HCT116 (cell line): Measurements from ENCODE around the gene TTC23L. TPM values are rescaled to one million over a fixed set of nuclear protein-coding genes. Genes with fewer than 3 reads are reported as not detected.

Experiments
- ATAC-seq: fragments of 200-7000 bp; cut with Tn5 transposase; 2 replicates; pipeline ENCODE4 v1.9.1; 2020; ENCODE audit warnings: mild to moderate bottlenecking, moderate library complexity
- BruUV-seq: library from RNA; stranded (reverse); fragments of 400-500 nt; replicated peaks from 2 replicates; lab custom pipeline; 2021; lab: Mats Ljungman, UMichigan
- CTCF ChIA-PET: fragments of 300-600 bp; sonication (Branson Sonifier 250); formaldehyde crosslinking; loops from one replicate; lab custom pipeline; 2021; ENCODE audit warnings: antibody characterized with exemption; lab: Charles Lee
- POLR2A ChIA-PET: fragments of 300-600, 350-600 bp; sonication (Branson Sonifier 250); formaldehyde crosslinking; loops from one replicate; lab custom pipeline; 2021; ENCODE audit warnings: antibody characterized with exemption; lab: Charles Lee
- RAD21 ChIA-PET, 2 experiments: fragments of 300-600 bp; sonication (Branson Sonifier 250); formaldehyde crosslinking; loops; one replicate each; lab custom pipeline; 2023; ENCODE audit warnings: low total read pairs in 2 of 2; ENCODE audit not compliant: uncharacterized antibody in 2 of 2, unreplicated experiment in 2 of 2, low non-redundant PET in 1 of 2; lab: Charles Lee
- DNase-seq: peaks from one replicate; pipeline ENCODE4 v3.0.0-alpha.2; 2010; ENCODE audit warnings: low read depth, low spot score
- H2AFZ ChIP-seq: fragments of 200-600 bp; shearing (Covaris generic), sonication (generic); 2 replicates; pipeline ENCODE4 v1.6.1; 2017; ENCODE audit warnings: low read depth, mixed run types, mixed read lengths, antibody characterized with exemption, low read length; ENCODE audit not compliant: poor library complexity, severe bottlenecking
- H3K27ac ChIP-seq: 2 replicates; pipeline ENCODE4 v1.5.1; 2012; ENCODE audit warnings: low read depth, low read length
- H3K27me3 ChIP-seq: fragments of 200-600 bp; sonication (generic); 2 replicates; pipeline ENCODE4 v1.6.1; 2016; ENCODE audit warnings: mixed run types, low read length, mixed read lengths; ENCODE audit not compliant: insufficient read depth
- H3K36me3 ChIP-seq, 2 experiments: fragments of 200-500 bp in 1 of 2; fragments of 200-600 bp in 1 of 2; sonication (Bioruptor generic) in 1 of 2; sonication (generic) in 1 of 2; 2 replicates each; pipeline versions ENCODE4 v1.5.1 to v1.6.1; 2014 to 2016; ENCODE audit warnings: low read length in 2 of 2, inconsistent platforms in 1 of 2, mixed read lengths in 1 of 2, mixed run types in 1 of 2; ENCODE audit not compliant: insufficient read depth in 2 of 2, control insufficient read depth in 1 of 2
- H3K4me1 ChIP-seq, 2 experiments: fragments of 200-600 bp in 1 of 2; sonication (generic) in 1 of 2; 2 replicates each; pipeline versions ENCODE4 v1.5.1 to v1.6.1; 2012 to 2017; ENCODE audit warnings: low read length in 2 of 2, inconsistent platforms in 1 of 2, mild to moderate bottlenecking in 1 of 2, mixed read lengths in 1 of 2, mixed run types in 1 of 2, moderate library complexity in 1 of 2; ENCODE audit not compliant: insufficient read depth in 2 of 2, control insufficient read depth in 1 of 2
- H3K4me2 ChIP-seq: fragments of 200-600 bp; sonication (generic); 2 replicates; pipeline ENCODE4 v1.6.1; 2017; ENCODE audit warnings: mixed run types, low read length, mixed read lengths
- H3K4me3 ChIP-seq, 2 experiments: fragments of 200-600 bp in 1 of 2; sonication (generic) in 1 of 2; replicated peaks in 1 of 2; 2 replicates each; pipeline ENCODE4 v1.5.1; 2011 to 2016; ENCODE audit warnings: low read length in 2 of 2, control low read depth in 1 of 2, low read depth in 1 of 2, mild to moderate bottlenecking in 1 of 2, mixed read lengths in 1 of 2, mixed run types in 1 of 2
- H3K79me2 ChIP-seq: fragments of 200-600 bp; sonication (generic); 2 replicates; pipeline ENCODE4 v1.6.1; 2017; ENCODE audit warnings: mild to moderate bottlenecking, mixed run types, low read length, moderate library complexity, mixed read lengths; ENCODE audit not compliant: insufficient read depth
- H3K9ac ChIP-seq: fragments of 200-600 bp; sonication (generic); 2 replicates; pipeline ENCODE4 v1.6.1; 2016; ENCODE audit warnings: low read length, mixed read lengths
- H3K9me2 ChIP-seq: fragments of 200-600 bp; sonication (generic), shearing (Covaris generic); 2 replicates; pipeline ENCODE4 v1.6.1; 2017; ENCODE audit warnings: mixed run types, mild to moderate bottlenecking, moderate library complexity; ENCODE audit not compliant: insufficient read depth
- H3K9me3 ChIP-seq, 2 experiments: fragments of 200-500 bp in 1 of 2; fragments of 200-600 bp in 1 of 2; sonication (Bioruptor generic) in 1 of 2; sonication (generic) in 1 of 2; 2 replicates each; pipeline ENCODE4 v1.6.1; 2014 to 2017; ENCODE audit warnings: low read length in 2 of 2, mixed read lengths in 2 of 2, inconsistent platforms in 1 of 2, low read depth in 1 of 2, mild to moderate bottlenecking in 1 of 2, mixed run types in 1 of 2, moderate library complexity in 1 of 2; ENCODE audit not compliant: control insufficient read depth in 1 of 2, insufficient read depth in 1 of 2
- H4K20me1 ChIP-seq: fragments of 200-600 bp; sonication (generic), shearing (Covaris generic); 2 replicates; pipeline ENCODE4 v1.6.1; 2017; ENCODE audit warnings: mixed run types, mild to moderate bottlenecking, moderate library complexity; ENCODE audit not compliant: insufficient read depth
- CBX3 ChIP-seq: IDR thresholded peaks from 2 replicates; pipeline ENCODE4 v1.6.1; 2012; ENCODE audit warnings: low read depth
- CEBPB ChIP-seq: IDR thresholded peaks from 2 replicates; pipeline ENCODE4 v1.6.1; 2012; ENCODE audit warnings: low read depth
- EZH2 ChIP-seq: fragments of 200-600 bp; sonication (generic); IDR thresholded peaks from 2 replicates; pipeline ENCODE4 v1.6.1; 2017; ENCODE audit warnings: antibody characterized with exemption, mixed run types
- FOSL1 ChIP-seq: IDR thresholded peaks from 2 replicates; pipeline ENCODE4 v1.6.1; 2012; ENCODE audit warnings: low read depth
- MAX ChIP-seq: IDR thresholded peaks from 2 replicates; pipeline ENCODE4 v1.6.1; 2012
- POLR2A ChIP-seq: IDR thresholded peaks from 2 replicates; pipeline ENCODE4 v1.7.0; 2011; ENCODE audit warnings: borderline replicate concordance; ENCODE audit not compliant: insufficient read depth, insufficient read length; ENCODE audit errors: extremely low read depth
- POLR2AphosphoS5 ChIP-seq: IDR thresholded peaks from 2 replicates; pipeline ENCODE4 v1.6.1; 2011; ENCODE audit warnings: mild to moderate bottlenecking, low read depth, low read length, moderate library complexity
- SIN3A ChIP-seq: IDR thresholded peaks from 2 replicates; pipeline ENCODE4 v1.6.1; 2012; ENCODE audit warnings: low read depth
- SP1 ChIP-seq: IDR thresholded peaks from 2 replicates; pipeline ENCODE4 v1.6.1; 2012; ENCODE audit warnings: low read depth
- SRF ChIP-seq: IDR thresholded peaks from 2 replicates; pipeline ENCODE4 v1.6.1; 2012; ENCODE audit warnings: low read depth
- ZBTB33 ChIP-seq: IDR thresholded peaks from 2 replicates; pipeline ENCODE4 v1.6.1; 2011; ENCODE audit warnings: mild to moderate bottlenecking, low read length, moderate library complexity; ENCODE audit not compliant: insufficient replicate concordance; ENCODE audit errors: extremely low read depth
- ZFX ChIP-seq: fragments of 450-650 bp; IDR thresholded peaks from 2 replicates; pipeline ENCODE4 v1.6.1; 2017
- ZNF274 ChIP-seq: fragments of 200-500 bp; sonication (Bioruptor generic); IDR thresholded peaks from 2 replicates; pipeline ENCODE4 v1.6.1; 2014; ENCODE audit warnings: mild to moderate bottlenecking, low read depth, low read length, inconsistent platforms
- intact Hi-C: fragments of 100-400 bp; cut with micrococcal nuclease; formaldehyde crosslinking; loops from 2 replicates; pipeline ENCODE4 v1.10.0; 2022
- total RNA-seq: library from RNA; stranded (reverse); gene quantifications from one replicate; pipeline ENCODE4 v1.2.1, GENCODE V29; 2021; ENCODE audit not compliant: unreplicated experiment
- TF ChIP-seq, protein P1 (sequence below): IDR thresholded peaks from 2 replicates; pipeline ENCODE4 v1.6.1; 2012; ENCODE audit warnings: low read depth

Gene TTC23L
- total RNA-seq, 1 experiment from 2014 or later = 1.0 TPM

DNA sequence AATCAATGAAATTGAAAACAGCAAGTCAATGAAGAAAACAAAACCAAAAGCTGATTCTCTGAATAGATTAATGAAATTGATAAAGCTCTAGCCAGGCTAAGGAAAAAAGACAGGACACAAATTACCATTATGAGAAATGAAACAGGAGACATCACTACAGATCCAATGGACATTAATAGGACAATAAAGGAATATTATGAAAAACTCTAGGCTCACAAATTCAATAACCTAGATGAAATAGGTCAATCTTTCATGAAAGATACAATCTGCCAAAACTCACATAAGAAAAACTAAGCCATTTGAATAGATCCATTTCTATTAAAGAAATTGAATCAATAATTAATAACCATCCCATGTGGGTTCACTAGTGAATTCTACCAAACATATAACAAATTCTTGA is 37.3 kb downstream of the TTC23L start:
- H3K9me3 ChIP-seq = no peaks in the 10 kb centered on the region
- no peaks in the 10 kb centered on the region for H3K27me3 ChIP-seq
- intact Hi-C loops = no loop called here
- no peaks in the 10 kb centered on the region for H4K20me1 ChIP-seq
- RAD21 ChIA-PET = no interaction called here
- CTCF ChIA-PET = no interaction called here
- H3K9me2 ChIP-seq = no peaks in the 10 kb centered on the region
- BruUV-seq = no TSS peak
- H3K79me2 ChIP-seq = no peaks in the 10 kb centered on the region
- H3K27ac ChIP-seq = no peak overlapping the region
- H3K4me1 ChIP-seq = no peaks in the 10 kb centered on the region
- no peaks in the 10 kb centered on the region for H3K36me3 ChIP-seq
- ATAC-seq (no peak), DNase-seq (no peak)
- H3K9ac ChIP-seq = no peak overlapping the region
- no peak overlapping the region for H2AFZ ChIP-seq
- H3K4me3 ChIP-seq = no peak overlapping the region
- POLR2A ChIA-PET = no interaction called here
- TF ChIP-seq SRF (no peak), EZH2 (no peak), MAX (no peak), POLR2A (no peak), ZBTB33 (no peak), ZFX (no peak), FOSL1 (no peak), CEBPB (no peak), POLR2AphosphoS5 (no peak), SP1 (no peak)
- H3K4me2 ChIP-seq = no peak overlapping the region

GRCh38 chr5:34881246-34881645 is 42.3 kb downstream of the TTC23L start:
- DNase-seq = no peak
- Histone ChIP-seq H3K4me3 (no peak overlapping the region), H3K27me3 (no peaks in the 10 kb centered on the region), H3K9me2 (no peaks in the 10 kb centered on the region), H3K27ac (no peak overlapping the region), H3K9me3 (no peaks in the 10 kb centered on the region), H3K4me2 (no peak overlapping the region), H4K20me1 (no peaks in the 10 kb centered on the region), H3K79me2 (no peaks in the 10 kb centered on the region), H3K4me1 (no peaks in the 10 kb centered on the region), H2AFZ (no peak overlapping the region), H3K36me3 (no peaks in the 10 kb centered on the region), H3K9ac (no peak overlapping the region)
- no TSS peak for BruUV-seq
- ChIA-PET RAD21 (no interaction called here), POLR2A (no interaction called here), CTCF (no interaction called here)
- intact Hi-C loops = no loop called here
- no peak for ATAC-seq
- no peak for TF ChIP-seq CEBPB
- TF ChIP-seq ZNF274 = no peak
- no peak for TF ChIP-seq SIN3A
- no peak for TF ChIP-seq EZH2
- TF ChIP-seq ZFX = no peak
- no peak for TF ChIP-seq POLR2AphosphoS5
- no peak for TF ChIP-seq ZBTB33
- TF ChIP-seq, protein P1, sequence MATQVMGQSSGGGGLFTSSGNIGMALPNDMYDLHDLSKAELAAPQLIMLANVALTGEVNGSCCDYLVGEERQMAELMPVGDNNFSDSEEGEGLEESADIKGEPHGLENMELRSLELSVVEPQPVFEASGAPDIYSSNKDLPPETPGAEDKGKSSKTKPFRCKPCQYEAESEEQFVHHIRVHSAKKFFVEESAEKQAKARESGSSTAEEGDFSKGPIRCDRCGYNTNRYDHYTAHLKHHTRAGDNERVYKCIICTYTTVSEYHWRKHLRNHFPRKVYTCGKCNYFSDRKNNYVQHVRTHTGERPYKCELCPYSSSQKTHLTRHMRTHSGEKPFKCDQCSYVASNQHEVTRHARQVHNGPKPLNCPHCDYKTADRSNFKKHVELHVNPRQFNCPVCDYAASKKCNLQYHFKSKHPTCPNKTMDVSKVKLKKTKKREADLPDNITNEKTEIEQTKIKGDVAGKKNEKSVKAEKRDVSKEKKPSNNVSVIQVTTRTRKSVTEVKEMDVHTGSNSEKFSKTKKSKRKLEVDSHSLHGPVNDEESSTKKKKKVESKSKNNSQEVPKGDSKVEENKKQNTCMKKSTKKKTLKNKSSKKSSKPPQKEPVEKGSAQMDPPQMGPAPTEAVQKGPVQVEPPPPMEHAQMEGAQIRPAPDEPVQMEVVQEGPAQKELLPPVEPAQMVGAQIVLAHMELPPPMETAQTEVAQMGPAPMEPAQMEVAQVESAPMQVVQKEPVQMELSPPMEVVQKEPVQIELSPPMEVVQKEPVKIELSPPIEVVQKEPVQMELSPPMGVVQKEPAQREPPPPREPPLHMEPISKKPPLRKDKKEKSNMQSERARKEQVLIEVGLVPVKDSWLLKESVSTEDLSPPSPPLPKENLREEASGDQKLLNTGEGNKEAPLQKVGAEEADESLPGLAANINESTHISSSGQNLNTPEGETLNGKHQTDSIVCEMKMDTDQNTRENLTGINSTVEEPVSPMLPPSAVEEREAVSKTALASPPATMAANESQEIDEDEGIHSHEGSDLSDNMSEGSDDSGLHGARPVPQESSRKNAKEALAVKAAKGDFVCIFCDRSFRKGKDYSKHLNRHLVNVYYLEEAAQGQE = no peak
- TF ChIP-seq CBX3 = no peak
